ENCODE results near the gene ALOXE3. TPM values are rescaled to one million over a fixed set of nuclear protein-coding genes. Genes with fewer than 3 reads are reported as not detected.

ALOXE3 gene
- total and polyA plus RNA-seq, 2 donors from 2014 or later: not detected

GRCh38 chr17:8100111-8100510 is 18.2 kb downstream of the ALOXE3 start:
- Histone ChIP-seq H3K27ac (ENCODE audit: low read depth in 2 of 2, low read length in 2 of 2) (no peak overlapping the region), H3K27me3 (ENCODE audit: control insufficient read depth, insufficient read depth, low read length) (no peaks in the 10 kb centered on the region), H3K4me1 (ENCODE audit: control insufficient read depth in 2 of 3, insufficient read depth in 2 of 3, low read depth in 1 of 3, low read length in 3 of 3) (no peaks in the 10 kb centered on the region), H3K9ac (ENCODE audit: low read length in 3 of 3) (no peak overlapping the region), H3K9me3 (ENCODE audit: control insufficient read depth in 2 of 3, insufficient read depth in 1 of 3, low read length in 3 of 3) (no peaks in the 10 kb centered on the region), H3K36me3 (ENCODE audit: control insufficient read depth in 2 of 3, insufficient read depth in 3 of 3, low read length in 3 of 3) (no peaks in the 10 kb centered on the region), H3K4me3 (ENCODE audit: low read length in 3 of 3) (no peak overlapping the region)
- DNase-seq (no peak), FAIRE-seq (no peak)
- intact Hi-C loops (cut with DNase I): no loop called here
- TF ChIP-seq CTCF (IDR thresholded peaks at IDR 0.05; ENCODE audit: borderline replicate concordance, extremely low read depth, insufficient read depth): no peak

- no peaks in the 10 kb centered on the region for H3K9me3 ChIP-seq (ENCODE audit: control insufficient read depth in 2 of 3, insufficient read depth in 1 of 3, low read length in 3 of 3)
- DNase-seq (no peak), FAIRE-seq (no peak)
- no peaks in the 10 kb centered on the region for H3K27me3 ChIP-seq (ENCODE audit: control insufficient read depth, insufficient read depth, low read length)
- H3K4me1 ChIP-seq (ENCODE audit: control insufficient read depth in 2 of 3, insufficient read depth in 2 of 3, low read depth in 1 of 3, low read length in 3 of 3): no peaks in the 10 kb centered on the region
- no peak overlapping the region for H3K4me3 ChIP-seq (ENCODE audit: low read length in 3 of 3)
- no peak overlapping the region for H3K27ac ChIP-seq (ENCODE audit: low read depth in 2 of 2, low read length in 2 of 2)
- no peaks in the 10 kb centered on the region for H3K36me3 ChIP-seq (ENCODE audit: control insufficient read depth in 2 of 3, insufficient read depth in 3 of 3, low read length in 3 of 3)
- no peak overlapping the region for H3K9ac ChIP-seq (ENCODE audit: low read length in 3 of 3)
- no peak for TF ChIP-seq CTCF (IDR thresholded peaks at IDR 0.05; ENCODE audit: borderline replicate concordance, extremely low read depth, insufficient read depth)
- intact Hi-C loops (cut with DNase I): no loop called here
Observed at GRCh38 chr17:8096541-8096940, 21.8 kb downstream of the ALOXE3 start.

- DNase-seq: no peak
- no peak overlapping the region for H3K4me3 ChIP-seq (ENCODE audit: low read length in 3 of 3)
- H3K27ac ChIP-seq (ENCODE audit: low read depth in 2 of 2, low read length in 2 of 2): no peak overlapping the region
- H3K36me3 ChIP-seq (ENCODE audit: control insufficient read depth in 2 of 3, insufficient read depth in 3 of 3, low read length in 3 of 3): no peaks in the 10 kb centered on the region
- FAIRE-seq: no peak
- no peak overlapping the region for H3K9ac ChIP-seq (ENCODE audit: low read length in 3 of 3)
- intact Hi-C loops (cut with DNase I): no loop called here
- no peaks in the 10 kb centered on the region for H3K9me3 ChIP-seq (ENCODE audit: control insufficient read depth in 2 of 3, insufficient read depth in 1 of 3, low read length in 3 of 3)
- H3K27me3 ChIP-seq (ENCODE audit: control insufficient read depth, insufficient read depth, low read length): no peaks in the 10 kb centered on the region
- TF ChIP-seq CTCF (IDR thresholded peaks at IDR 0.05; ENCODE audit: borderline replicate concordance, extremely low read depth, insufficient read depth): no peak
- no peaks in the 10 kb centered on the region for H3K4me1 ChIP-seq (ENCODE audit: control insufficient read depth in 2 of 3, insufficient read depth in 2 of 3, low read depth in 1 of 3, low read length in 3 of 3)
Observed at GRCh38 chr17:8095361-8095760, 23.0 kb downstream of the ALOXE3 start.

GRCh38 chr17:8091033-8091687 is 27.2 kb downstream of the ALOXE3 start:
- intact Hi-C loops (cut with DNase I): no loop called here
- H3K27ac ChIP-seq (ENCODE audit: low read depth in 2 of 2, low read length in 2 of 2): no peak overlapping the region
- no peaks in the 10 kb centered on the region for H3K9me3 ChIP-seq (ENCODE audit: control insufficient read depth in 2 of 3, insufficient read depth in 1 of 3, low read length in 3 of 3)
- no peaks in the 10 kb centered on the region for H3K27me3 ChIP-seq (ENCODE audit: control insufficient read depth, insufficient read depth, low read length)
- H3K4me3 ChIP-seq (ENCODE audit: low read length in 3 of 3): no peak overlapping the region
- H3K9ac ChIP-seq (ENCODE audit: low read length in 3 of 3): no peak overlapping the region
- no peak for FAIRE-seq
- no peaks in the 10 kb centered on the region for H3K36me3 ChIP-seq (ENCODE audit: control insufficient read depth in 2 of 3, insufficient read depth in 3 of 3, low read length in 3 of 3)
- DNase-seq: no peak
- no peak for TF ChIP-seq CTCF (IDR thresholded peaks at IDR 0.05; ENCODE audit: borderline replicate concordance, extremely low read depth, insufficient read depth)
- H3K4me1 ChIP-seq (ENCODE audit: control insufficient read depth in 2 of 3, insufficient read depth in 2 of 3, low read depth in 1 of 3, low read length in 3 of 3): no peaks in the 10 kb centered on the region
